Vagina (tissue), 2 donors: ENCODE measurements around the gene CCDC12.

Experiments used
- POLR2A ChIP-seq, 2 donors: fragments of 450-650 bp; IDR thresholded peaks; one replicate each; pipeline ENCODE4 v1.6.1; 2017; ENCODE audit warnings: antibody characterized with exemption in 2 of 2, mild to moderate bottlenecking in 2 of 2, moderate library complexity in 2 of 2
- TF ChIP-seq, protein P1 (sequence below), 3 experiments: fragments of 450-650 bp in 2 of 3; fragments of 200-600 bp in 1 of 3; sonication (generic) in 1 of 3; IDR thresholded peaks; one replicate each; pipeline ENCODE4 v1.5.1; 2017 to 2019; ENCODE audit warnings: antibody characterized with exemption in 3 of 3, mild to moderate bottlenecking in 2 of 3, moderate library complexity in 2 of 3

DNA sequence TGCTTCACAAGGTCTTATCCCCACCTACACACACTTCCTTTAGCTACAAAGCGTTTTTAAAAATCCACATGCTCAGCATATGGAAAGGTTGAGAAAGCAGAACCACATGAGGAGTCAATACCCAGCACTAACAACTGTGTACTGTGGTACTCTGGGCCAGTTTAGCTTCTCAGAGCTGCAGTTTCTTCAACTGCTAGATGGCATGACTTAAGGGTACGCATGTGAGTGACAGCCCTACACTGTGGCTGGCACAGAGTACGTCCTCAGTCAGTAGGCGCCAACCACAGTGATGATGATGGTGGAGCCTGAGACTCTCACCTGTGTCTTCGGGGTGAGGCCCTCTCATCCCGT lies 17.4 kb downstream of the CCDC12 start:
- TF ChIP-seq POLR2A (IDR thresholded peaks at IDR 0.05) = no peak
- TF ChIP-seq, protein P1, sequence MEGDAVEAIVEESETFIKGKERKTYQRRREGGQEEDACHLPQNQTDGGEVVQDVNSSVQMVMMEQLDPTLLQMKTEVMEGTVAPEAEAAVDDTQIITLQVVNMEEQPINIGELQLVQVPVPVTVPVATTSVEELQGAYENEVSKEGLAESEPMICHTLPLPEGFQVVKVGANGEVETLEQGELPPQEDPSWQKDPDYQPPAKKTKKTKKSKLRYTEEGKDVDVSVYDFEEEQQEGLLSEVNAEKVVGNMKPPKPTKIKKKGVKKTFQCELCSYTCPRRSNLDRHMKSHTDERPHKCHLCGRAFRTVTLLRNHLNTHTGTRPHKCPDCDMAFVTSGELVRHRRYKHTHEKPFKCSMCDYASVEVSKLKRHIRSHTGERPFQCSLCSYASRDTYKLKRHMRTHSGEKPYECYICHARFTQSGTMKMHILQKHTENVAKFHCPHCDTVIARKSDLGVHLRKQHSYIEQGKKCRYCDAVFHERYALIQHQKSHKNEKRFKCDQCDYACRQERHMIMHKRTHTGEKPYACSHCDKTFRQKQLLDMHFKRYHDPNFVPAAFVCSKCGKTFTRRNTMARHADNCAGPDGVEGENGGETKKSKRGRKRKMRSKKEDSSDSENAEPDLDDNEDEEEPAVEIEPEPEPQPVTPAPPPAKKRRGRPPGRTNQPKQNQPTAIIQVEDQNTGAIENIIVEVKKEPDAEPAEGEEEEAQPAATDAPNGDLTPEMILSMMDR (IDR thresholded peaks at IDR 0.05) = no peak
